Activated CD8-positive, alpha-beta memory T cell treated with anti-CD3 and anti-CD28 coated beads for 4 hours (primary cell): ENCODE measurements around the gene PCDH9.

Source experiments
- DNase-seq, 2 donors: peaks; one replicate each; pipeline ENCODE4 v3.0.0-alpha.2; 2020; ENCODE audit warnings: low read depth in 2 of 2

Gene PCDH9

DNA sequence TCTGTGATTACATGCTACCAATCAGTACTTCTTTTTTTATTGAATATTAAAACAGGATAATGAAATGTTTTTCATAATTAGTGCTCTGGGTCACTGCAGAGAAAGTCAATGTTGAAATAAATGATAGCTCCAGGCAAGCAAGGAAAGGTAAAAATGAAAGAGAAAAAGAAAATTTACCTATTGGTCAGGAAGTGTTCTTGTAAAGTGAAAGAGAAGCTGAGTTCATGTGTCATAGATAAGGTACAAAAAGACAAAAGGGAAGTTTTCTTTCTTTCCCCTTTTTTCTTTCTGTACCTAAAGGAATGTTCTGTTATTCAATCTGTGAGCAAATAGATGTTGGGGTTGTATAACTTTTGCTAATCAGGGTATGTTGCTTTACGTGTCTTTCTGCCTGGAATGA is 197.0 kb downstream of the PCDH9 start:
- no peak for DNase-seq

GRCh38 chr13:67023130-67023876 is 206.8 kb downstream of the PCDH9 start:
- no peak for DNase-seq

GRCh38 chr13:67018775-67019174 is 211.4 kb downstream of the PCDH9 start:
- no peak for DNase-seq

DNA sequence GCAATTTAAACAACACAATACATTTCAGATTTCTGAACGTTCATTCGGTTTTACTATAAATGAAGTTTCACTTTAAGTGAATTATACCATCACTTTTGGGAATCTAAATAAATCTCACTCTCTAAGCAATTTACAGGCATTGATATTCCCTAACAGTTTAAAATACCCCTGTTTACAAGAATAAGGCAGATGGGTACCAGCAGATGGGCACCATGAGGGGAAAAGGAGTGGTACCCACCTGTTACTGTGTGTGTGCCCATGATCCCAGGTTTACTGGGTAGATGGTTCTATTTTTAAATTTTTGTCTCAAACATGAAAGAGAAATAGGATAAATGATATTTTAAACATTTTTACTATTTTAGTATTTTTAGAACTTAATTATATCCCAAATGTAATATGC is 212.9 kb downstream of the PCDH9 start:
- DNase-seq, result no peak

DNA sequence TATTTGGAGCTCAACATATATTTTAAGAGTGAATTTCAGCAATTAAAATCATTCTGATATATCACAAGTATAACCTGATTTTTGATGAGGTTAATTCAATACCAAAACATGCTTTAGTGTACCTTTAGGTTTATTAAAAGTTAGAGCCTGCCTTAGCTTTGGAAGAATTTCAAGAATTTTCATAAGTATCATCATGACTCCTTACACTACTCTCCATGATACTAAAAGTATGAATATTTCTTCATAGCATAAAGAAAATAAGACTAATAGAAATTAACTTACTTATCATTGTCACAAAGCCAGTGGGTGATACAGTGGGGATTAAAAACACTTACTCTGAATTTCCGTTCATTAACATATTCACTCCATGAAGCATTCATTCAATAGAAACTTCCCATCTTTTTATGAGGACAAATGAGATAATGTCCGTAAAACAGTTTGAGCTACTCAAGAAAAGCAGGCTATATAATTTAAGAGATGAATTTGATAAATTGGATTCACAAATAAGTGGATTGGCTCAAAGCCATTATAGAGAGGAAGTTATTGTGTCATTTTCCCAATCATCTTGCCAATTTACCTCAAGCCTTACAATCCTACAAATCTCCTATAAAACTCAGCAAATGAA is 214.0 kb downstream of the PCDH9 start:
- no peak for DNase-seq

- no peak for DNase-seq
Observed at GRCh38 chr13:67014399-67014798, 215.7 kb downstream of the PCDH9 start.

DNA sequence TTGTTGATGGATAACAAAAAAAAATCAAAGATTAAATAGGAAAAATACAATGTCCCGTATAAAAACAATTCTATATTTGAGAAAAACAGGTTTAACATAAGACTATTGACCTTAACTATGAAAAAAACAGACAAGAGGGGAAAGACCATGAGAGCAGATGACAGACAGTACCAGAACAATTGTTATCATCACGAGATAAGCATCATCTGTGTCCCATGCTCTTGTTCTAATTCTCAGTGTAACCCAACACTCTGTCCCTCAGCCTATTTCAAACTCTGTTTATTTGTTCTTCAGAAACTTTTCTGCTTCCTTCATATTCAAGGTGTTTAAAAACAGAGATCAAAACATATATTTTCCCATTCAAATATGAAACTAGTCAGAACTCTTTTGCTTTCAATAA is 216.4 kb downstream of the PCDH9 start:
- no peak for DNase-seq

- no peak for DNase-seq
Observed at GRCh38 chr13:67008075-67008668, 222.0 kb downstream of the PCDH9 start.

DNA sequence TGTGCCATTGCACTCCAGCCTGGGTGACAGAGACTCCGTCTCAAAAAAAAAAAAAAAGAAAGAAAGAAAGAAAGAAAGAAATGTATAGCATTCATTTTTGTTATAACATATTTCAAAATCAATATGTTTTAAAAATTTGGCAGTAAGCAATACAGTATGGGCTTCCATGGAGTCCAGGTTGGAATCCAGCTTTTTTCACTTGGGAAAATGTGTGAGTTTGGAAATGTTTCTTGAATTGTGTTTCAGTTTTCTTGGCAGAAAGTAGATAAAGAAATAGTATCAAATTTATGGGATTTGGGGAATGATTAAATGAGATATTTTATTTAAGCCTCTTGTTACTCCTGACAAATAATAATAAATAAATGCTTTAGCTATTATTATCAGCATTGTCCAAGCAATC is 225.6 kb downstream of the PCDH9 start:
- DNase-seq, result no peak

DNA sequence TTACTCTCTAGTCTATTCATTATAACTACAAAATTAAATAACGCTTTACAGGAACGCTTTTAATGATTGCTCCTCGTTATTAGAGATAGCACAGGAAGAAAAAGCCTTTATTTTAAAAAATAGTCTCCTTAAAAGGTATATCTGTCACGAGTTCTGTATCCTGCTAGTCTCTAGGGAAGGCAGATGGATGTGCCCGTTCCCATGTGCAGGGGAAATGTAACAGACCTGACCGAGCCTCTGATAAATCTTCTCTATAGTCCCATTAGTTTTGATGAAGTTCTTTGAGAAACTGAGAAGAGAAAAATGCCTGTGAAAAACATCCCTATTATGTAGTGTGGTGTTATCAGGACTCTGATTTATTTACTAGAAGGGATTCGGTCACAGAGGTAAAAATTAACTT is 226.4 kb downstream of the PCDH9 start:
- DNase-seq, result no peak

GRCh38 chr13:67001363-67001762 is 228.8 kb downstream of the PCDH9 start:
- no peak for DNase-seq

GRCh38 chr13:66996503-66996902 is 233.6 kb downstream of the PCDH9 start:
- no peak for DNase-seq

- no peak for DNase-seq
Observed at GRCh38 chr13:66995203-66995611, 234.9 kb downstream of the PCDH9 start.

GRCh38 chr13:66994517-66995202 is 235.5 kb downstream of the PCDH9 start:
- DNase-seq, result no peak

DNA sequence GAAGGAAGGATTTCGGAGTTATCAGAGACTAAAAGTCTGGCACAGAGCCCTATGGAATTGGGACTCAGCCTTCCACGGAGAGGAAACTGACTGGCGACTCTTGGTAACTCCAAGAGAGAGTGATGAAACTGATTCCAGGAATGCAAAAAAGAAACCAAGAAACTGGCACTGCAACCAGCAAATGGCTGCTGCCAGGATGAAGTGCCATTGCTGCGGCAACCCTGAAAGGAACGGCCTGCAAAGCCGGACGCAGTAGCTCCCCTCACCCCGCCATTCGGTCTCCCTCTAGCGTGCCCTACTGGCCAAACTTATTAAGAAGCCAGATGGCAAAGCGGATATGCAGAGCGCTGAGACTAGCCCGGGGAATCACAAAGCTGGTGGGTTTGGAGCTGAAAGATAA is 236.0 kb downstream of the PCDH9 start:
- DNase-seq, result no peak

DNA sequence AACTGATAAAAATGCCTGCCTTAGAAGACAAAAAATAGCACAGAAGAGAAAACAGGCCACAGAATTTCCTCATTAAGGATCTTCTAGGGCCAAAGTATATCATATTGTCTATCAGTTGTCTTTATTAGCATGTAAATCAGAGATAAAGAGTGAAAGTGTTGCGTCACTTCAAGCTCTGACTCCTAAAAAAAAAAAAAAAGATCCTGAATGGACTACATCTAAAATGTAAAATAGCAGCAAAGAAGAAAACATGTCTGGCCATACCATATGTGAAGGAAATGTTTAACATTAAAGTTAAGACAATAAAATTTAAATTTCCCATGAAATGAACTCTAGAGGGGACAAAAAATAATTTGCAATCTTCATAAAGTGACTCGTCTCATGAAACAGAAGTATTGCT is 237.4 kb downstream of the PCDH9 start:
- no peak for DNase-seq

- DNase-seq, result no peak
Observed at GRCh38 chr13:66992183-66992582, 238.0 kb downstream of the PCDH9 start.

DNA sequence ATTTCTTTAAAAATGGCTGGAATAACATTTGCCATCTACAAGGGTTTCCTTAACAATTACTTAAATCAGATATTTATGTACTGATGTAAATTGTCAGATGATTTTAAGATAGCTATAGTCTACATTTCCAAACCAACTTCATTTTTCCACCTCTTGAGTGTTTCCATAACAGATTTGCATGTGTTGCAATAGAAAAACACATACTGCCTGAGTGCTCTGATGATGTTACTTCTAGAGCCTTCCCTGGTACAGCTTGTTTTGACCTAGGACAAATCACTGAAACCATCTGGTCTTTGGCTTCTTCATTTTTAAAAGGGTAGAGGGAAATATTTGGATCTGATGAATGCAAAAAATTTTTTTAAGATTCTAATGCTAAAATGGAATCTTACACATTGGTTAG is 245.9 kb downstream of the PCDH9 start:
- DNase-seq, result no peak

DNA sequence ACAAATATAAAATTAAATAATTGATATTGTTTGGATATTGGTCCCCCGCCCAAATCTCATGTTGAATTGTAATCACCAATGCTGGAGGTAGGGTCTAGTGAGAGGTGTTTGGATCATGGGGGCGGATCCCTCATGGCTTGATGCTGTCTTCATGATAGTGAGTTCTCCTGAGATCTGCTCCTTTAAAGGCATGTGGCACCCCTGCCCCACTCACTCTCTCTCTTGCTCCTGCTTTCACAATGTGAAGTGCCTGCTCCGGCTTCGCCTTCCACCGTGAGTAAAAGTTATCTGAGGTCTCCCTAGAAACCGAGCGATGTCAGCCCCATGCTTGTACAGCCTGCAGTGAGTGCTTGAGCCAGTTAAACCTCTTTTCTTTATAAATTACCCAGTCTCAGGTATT is 248.2 kb downstream of the PCDH9 start:
- no peak for DNase-seq

GRCh38 chr13:66977161-66977560 is 253.0 kb downstream of the PCDH9 start:
- DNase-seq, result no peak

DNA sequence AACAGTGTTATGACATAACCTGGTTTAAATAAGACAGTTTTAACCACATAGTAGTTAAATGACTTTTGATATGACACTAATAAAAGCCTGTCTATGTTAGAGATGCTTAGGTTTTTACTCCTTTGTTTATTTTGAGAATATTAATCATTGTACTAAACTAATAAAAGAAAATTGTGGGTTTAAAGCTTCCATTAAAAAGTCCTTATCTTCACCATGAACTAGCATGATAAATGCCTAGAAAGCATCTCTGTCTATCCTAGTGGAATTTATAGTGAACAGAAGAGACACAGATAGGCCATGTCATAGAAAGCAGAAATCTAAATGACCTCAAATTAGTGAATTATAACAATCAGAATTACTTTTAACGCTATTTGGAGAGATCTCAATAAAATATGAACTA is 255.2 kb downstream of the PCDH9 start:
- DNase-seq, result no peak

- no peak for DNase-seq
Observed at GRCh38 chr13:66974174-66974573, 256.0 kb downstream of the PCDH9 start.

DNA sequence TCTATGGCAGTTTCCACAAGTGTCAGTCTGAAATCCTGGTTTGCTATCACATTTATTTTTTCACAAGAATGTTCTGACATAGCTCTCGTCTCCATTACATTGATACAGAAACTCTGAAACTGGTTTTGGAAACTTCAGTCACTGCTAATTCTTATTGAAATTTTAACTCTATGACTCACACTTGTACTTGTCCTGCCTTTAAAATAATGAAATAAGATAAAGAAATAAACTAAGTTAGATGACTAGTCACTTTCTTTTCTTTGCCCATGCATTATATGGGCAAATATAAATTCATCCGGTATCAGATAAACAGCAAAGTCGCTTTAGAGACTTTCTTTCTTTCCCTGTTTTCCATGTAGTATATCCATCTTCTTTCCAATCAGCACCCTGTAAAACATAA is 257.5 kb downstream of the PCDH9 start:
- no peak for DNase-seq
